Measurements from ENCODE around the gene TSHZ1.

DNA sequence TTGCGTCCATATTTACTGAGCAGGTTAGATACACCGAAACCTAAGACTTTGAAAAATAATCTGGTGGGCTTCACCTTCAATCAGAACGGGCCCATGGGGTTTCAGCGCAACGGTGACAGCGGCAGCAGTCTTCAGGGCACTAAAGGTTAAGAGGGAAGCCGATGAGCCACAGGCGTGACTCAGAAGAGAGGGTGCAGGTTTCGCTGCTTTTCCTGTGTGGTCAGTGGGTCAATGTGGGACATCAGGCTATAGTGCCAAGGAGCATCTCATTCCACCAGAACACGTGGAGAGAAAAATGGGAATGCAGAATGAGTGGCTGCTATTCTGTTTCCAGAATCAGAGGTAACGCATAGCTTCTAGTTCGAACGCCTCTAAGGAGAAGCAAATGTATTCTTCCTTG is 10.5 kb upstream of the TSHZ1 start:
- TF ChIP-seq, protein P1, sequence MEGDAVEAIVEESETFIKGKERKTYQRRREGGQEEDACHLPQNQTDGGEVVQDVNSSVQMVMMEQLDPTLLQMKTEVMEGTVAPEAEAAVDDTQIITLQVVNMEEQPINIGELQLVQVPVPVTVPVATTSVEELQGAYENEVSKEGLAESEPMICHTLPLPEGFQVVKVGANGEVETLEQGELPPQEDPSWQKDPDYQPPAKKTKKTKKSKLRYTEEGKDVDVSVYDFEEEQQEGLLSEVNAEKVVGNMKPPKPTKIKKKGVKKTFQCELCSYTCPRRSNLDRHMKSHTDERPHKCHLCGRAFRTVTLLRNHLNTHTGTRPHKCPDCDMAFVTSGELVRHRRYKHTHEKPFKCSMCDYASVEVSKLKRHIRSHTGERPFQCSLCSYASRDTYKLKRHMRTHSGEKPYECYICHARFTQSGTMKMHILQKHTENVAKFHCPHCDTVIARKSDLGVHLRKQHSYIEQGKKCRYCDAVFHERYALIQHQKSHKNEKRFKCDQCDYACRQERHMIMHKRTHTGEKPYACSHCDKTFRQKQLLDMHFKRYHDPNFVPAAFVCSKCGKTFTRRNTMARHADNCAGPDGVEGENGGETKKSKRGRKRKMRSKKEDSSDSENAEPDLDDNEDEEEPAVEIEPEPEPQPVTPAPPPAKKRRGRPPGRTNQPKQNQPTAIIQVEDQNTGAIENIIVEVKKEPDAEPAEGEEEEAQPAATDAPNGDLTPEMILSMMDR (conservative IDR thresholded peaks at IDR 0.05; ENCODE audit: low read length) = no peak
- TF ChIP-seq EZH2phosphoT487 (IDR thresholded peaks at IDR 0.05; ENCODE audit: borderline replicate concordance, low read depth, low read length) = no peak
